Ishikawa (cell line): ENCODE measurements around the gene ZNF576.
A peak's percentile ranks its signal among the peaks of the same experiment; 100 is the strongest.

ENCODE experiments used
- EGR1 ChIP-seq: IDR thresholded peaks from 2 replicates; pipeline ENCODE4 v1.6.1; 2012
- EP300 ChIP-seq: IDR thresholded peaks from 2 replicates; pipeline ENCODE4 v1.6.1; 2012; ENCODE audit warnings: borderline replicate concordance
- FOXM1 ChIP-seq: IDR thresholded peaks from 2 replicates; pipeline ENCODE4 v1.6.1; 2012; ENCODE audit warnings: low read depth, borderline replicate concordance
- MAX ChIP-seq: IDR thresholded peaks from 2 replicates; pipeline ENCODE4 v1.6.1; 2012
- NFIC ChIP-seq: IDR thresholded peaks from 2 replicates; pipeline ENCODE4 v1.6.1; 2012
- RAD21 ChIP-seq: IDR thresholded peaks from 2 replicates; pipeline ENCODE4 v1.6.1; 2012; ENCODE audit warnings: low read depth
- REST ChIP-seq: IDR thresholded peaks from 2 replicates; pipeline ENCODE4 v1.6.1; 2012; ENCODE audit warnings: low read depth, mild to moderate bottlenecking
- TEAD4 ChIP-seq: IDR thresholded peaks from 2 replicates; pipeline ENCODE4 v1.6.1; 2012
- ZBTB7A ChIP-seq: IDR thresholded peaks from 2 replicates; pipeline ENCODE4 v1.6.1; 2012; ENCODE audit warnings: low read depth

GRCh38 chr19:43639519-43640423 is 43.4 kb downstream of the ZNF576 start, which contains the start of gene CADM4:
- no peak for TF ChIP-seq EP300
- TF ChIP-seq MAX, result peak; percentile 93; the same call in 1 of the 2 replicates
- TF ChIP-seq REST, result no peak
- TF ChIP-seq NFIC, result no peak
- TF ChIP-seq TEAD4, result no peak
- no peak for TF ChIP-seq EGR1
- no peak for TF ChIP-seq RAD21
- TF ChIP-seq FOXM1, result no peak
- TF ChIP-seq ZBTB7A, result no peak
